ENCODE results near the gene SSB. TPM values are rescaled to one million over a fixed set of nuclear protein-coding genes. Genes with fewer than 3 reads are reported as not detected.

Gene SSB
- total RNA-seq, 1 donor from 2014 or later, result 72.7 TPM

DNA sequence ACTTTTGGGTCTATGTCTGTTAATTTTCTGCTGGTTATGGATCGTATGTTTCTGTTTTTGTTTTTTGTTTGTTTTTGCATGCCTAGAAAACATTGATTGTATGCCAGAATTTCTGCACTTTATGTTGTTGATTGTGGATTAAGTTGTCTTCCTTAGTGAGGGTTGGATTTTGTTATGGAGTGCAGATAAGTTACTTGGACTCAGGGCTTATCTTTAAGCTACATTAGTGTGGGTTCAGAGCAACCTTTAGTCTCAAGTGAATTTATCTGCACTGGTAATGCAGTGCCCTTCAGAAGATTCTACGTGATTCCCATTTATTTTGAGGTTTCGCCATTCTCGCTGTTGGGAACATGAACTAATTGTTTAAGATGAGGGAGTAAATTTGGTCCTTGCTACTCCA is 61.5 kb downstream of the SSB start:
- H3K27me3 ChIP-seq (ENCODE audit: control insufficient read depth, insufficient read depth, low read length), result no peaks in the 10 kb centered on the region
- H3K36me3 ChIP-seq (ENCODE audit: control insufficient read depth, insufficient read depth, low read length), result no peaks in the 10 kb centered on the region
- no peak for TF ChIP-seq CTCF (IDR thresholded peaks at IDR 0.05; ENCODE audit: insufficient read depth, low read length, severe bottlenecking)
- H3K4me3 ChIP-seq (ENCODE audit: low read depth, low read length), result no peak overlapping the region
- DNase-seq (ENCODE audit: low read depth), result no peak
- FAIRE-seq, result no peak

Other genes with a start within 250 kb of the SSB start
- 15.5 and 15.8 TPM in 2 replicates for gene FASTKD1, start 225.0 kb upstream of the SSB start, total RNA-seq
- gene PPIG, start 214.5 kb upstream of the SSB start, total RNA-seq, result 14.7 and 23.9 TPM in 2 replicates
- gene CFAP210, start 104.5 kb upstream of the SSB start, total RNA-seq, result not detected in 2 replicates
- 2.4 and 4.0 TPM in 2 replicates for gene PHOSPHO2, start 104.4 kb upstream of the SSB start, total RNA-seq
- gene KLHL23, start 65.0 kb upstream of the SSB start, total RNA-seq, result 2.1 and 3.7 TPM in 2 replicates
- gene METTL5, start 26.0 kb downstream of the SSB start, total RNA-seq, result 61.7 and 74.0 TPM in 2 replicates
- gene UBR3, start 28.6 kb downstream of the SSB start, total RNA-seq, result 18.4 and 19.8 TPM in 2 replicates

Measured in bronchial epithelial cell (primary cell).